Measurements from ENCODE around the gene AK3.
"Not testable (repeated sequence)": the region's sequence is repeated elsewhere in the genome, so short reads cannot be mapped to it uniquely, and the experiment has no call there.

AK3 gene

DNA sequence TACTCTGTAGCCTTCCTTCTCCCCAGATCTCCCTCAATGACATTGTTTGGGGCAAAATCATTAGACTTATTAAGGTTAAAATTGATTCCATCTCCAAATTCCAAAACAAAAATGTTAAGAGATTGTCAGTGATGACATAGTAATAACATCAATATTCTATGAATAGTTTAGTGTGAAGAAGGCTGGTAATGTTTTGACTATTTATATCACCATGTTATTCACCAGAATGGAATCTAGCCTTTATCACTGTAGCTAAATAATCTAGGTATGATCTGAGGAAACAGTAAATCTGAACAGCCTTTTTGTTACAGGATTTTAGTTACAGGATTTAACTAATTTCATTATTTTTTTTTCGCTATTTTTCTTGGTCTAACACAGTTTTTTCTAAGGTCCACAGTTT lies 79.8 kb downstream of the AK3 start:
- peak overlapping the region; percentile 49; the same call in 1 of the 2 replicates for H3K9ac ChIP-seq
- no peaks in the 10 kb centered on the region for H3K79me2 ChIP-seq (ENCODE audit: insufficient read depth, low read depth)
- H3K27me3 ChIP-seq (ENCODE audit: insufficient read depth, low read depth), result no peaks in the 10 kb centered on the region; the same call in 1 of the 2 replicates
- no peak overlapping the region for H3K4me3 ChIP-seq (IDR thresholded peaks at IDR 0.05; ENCODE audit: insufficient read depth, low read depth, low read length)
- no peaks in the 10 kb centered on the region for H4K20me1 ChIP-seq (ENCODE audit: insufficient read depth)
- peaks cover 29% of the 10 kb centered on the region for H3K4me1 ChIP-seq (ENCODE audit: low read depth, poor library complexity, severe bottlenecking)
- no peaks in the 10 kb centered on the region for H3K36me3 ChIP-seq (ENCODE audit: insufficient read depth)
- H3K27ac ChIP-seq, result no peak overlapping the region
- TF ChIP-seq CTCF (conservative IDR thresholded peaks at IDR 0.05; ENCODE audit: low read depth, low read length), result no peak
- H3K4me2 ChIP-seq, result peak overlapping the region; percentile 56
- peak overlapping the region; percentile 65; the same call in 1 of the 2 replicates for H2AFZ ChIP-seq (ENCODE audit: low read depth)

GRCh38 chr9:4660665-4661064 lies 80.3 kb downstream of the AK3 start:
- not testable (repeated sequence) for H3K79me2 ChIP-seq (ENCODE audit: insufficient read depth, low read depth); H3K36me3 ChIP-seq (ENCODE audit: insufficient read depth); H3K9ac ChIP-seq; H3K4me3 ChIP-seq (IDR thresholded peaks at IDR 0.05; ENCODE audit: insufficient read depth, low read depth, low read length); H2AFZ ChIP-seq (ENCODE audit: low read depth); H3K27ac ChIP-seq; H3K27me3 ChIP-seq (ENCODE audit: insufficient read depth, low read depth); H4K20me1 ChIP-seq (ENCODE audit: insufficient read depth); H3K4me2 ChIP-seq
- peaks cover 30% of the 10 kb centered on the region for H3K4me1 ChIP-seq (ENCODE audit: low read depth, poor library complexity, severe bottlenecking)

All from KMS-11 (cell line).